Duodenal mucosa (tissue), 2 donors: ENCODE data around the gene DIP2C.
A peak's percentile ranks its signal among the peaks of the same experiment; 100 is the strongest.
"Not testable (repeated sequence)": the region's sequence is repeated elsewhere in the genome, so short reads cannot be mapped to it uniquely, and the experiment has no call there.

Experiments
- H3K27ac ChIP-seq: one replicate; pipeline ENCODE4 v1.7.0; 2013; ENCODE audit warnings: low read depth, low read length
- H3K27me3 ChIP-seq, 2 donors: one replicate each; pipeline ENCODE4 v1.7.0; 2013; ENCODE audit warnings: low read length in 2 of 2, control low read depth in 1 of 2; ENCODE audit not compliant: insufficient read depth in 2 of 2, control insufficient read depth in 1 of 2
- H3K36me3 ChIP-seq, 2 donors: one replicate each; pipeline ENCODE4 v1.7.0; 2013; ENCODE audit warnings: low read length in 2 of 2, control low read depth in 1 of 2; ENCODE audit not compliant: insufficient read depth in 2 of 2, control insufficient read depth in 1 of 2
- H3K4me1 ChIP-seq, 2 donors: one replicate each; pipeline ENCODE4 v1.7.0; 2013; ENCODE audit warnings: low read length in 2 of 2, control low read depth in 1 of 2; ENCODE audit not compliant: insufficient read depth in 2 of 2, control insufficient read depth in 1 of 2
- H3K4me3 ChIP-seq, 2 donors: one replicate each; pipeline ENCODE4 v1.7.0; 2013; ENCODE audit warnings: low read length in 2 of 2, low read depth in 1 of 2
- H3K9ac ChIP-seq, 2 donors: one replicate each; pipeline ENCODE4 v1.7.0; 2013; ENCODE audit warnings: low read length in 2 of 2, low read depth in 1 of 2
- H3K9me3 ChIP-seq, 2 donors: one replicate each; pipeline ENCODE4 v1.7.0; 2013; ENCODE audit warnings: low read length in 2 of 2, control low read depth in 1 of 2; ENCODE audit not compliant: control insufficient read depth in 1 of 2

DIP2C gene

DNA sequence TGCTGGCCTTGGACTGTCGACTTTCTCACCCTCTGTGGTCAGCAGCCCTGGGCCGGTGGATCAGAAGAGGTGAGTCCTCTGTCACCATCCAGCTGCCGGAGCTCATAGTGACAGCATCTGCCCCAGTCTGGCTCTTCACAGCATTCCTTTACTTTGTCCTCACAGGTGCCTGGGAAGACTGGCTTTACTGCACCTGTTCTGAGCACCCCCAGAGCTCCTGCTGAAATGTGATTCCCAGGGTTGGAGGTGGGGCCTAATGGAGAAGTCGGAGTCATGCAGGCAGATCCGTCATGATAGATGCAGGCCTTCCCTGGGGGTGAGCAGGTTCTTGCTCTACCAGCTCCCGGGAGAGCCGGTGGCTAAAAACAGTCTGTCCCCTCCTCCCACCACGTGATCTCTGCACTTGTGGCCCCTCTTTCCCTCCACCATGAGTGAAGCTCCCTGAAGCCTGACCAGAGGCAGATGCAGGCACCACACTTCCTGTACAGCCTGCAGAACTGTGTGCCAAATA is 382.7 kb downstream of the DIP2C start:
- no peaks in the 10 kb centered on the region for H3K9me3 ChIP-seq
- H3K9ac ChIP-seq = no peak overlapping the region
- H3K4me3 ChIP-seq = no peak overlapping the region
- no peaks in the 10 kb centered on the region for H3K27me3 ChIP-seq
- no peak overlapping the region for H3K27ac ChIP-seq
- H3K36me3 ChIP-seq = peaks cover 0 to 23% of the 10 kb centered on the region in 2 donors
- H3K4me1 ChIP-seq = peaks cover 14 to 28% of the 10 kb centered on the region in 2 donors

DNA sequence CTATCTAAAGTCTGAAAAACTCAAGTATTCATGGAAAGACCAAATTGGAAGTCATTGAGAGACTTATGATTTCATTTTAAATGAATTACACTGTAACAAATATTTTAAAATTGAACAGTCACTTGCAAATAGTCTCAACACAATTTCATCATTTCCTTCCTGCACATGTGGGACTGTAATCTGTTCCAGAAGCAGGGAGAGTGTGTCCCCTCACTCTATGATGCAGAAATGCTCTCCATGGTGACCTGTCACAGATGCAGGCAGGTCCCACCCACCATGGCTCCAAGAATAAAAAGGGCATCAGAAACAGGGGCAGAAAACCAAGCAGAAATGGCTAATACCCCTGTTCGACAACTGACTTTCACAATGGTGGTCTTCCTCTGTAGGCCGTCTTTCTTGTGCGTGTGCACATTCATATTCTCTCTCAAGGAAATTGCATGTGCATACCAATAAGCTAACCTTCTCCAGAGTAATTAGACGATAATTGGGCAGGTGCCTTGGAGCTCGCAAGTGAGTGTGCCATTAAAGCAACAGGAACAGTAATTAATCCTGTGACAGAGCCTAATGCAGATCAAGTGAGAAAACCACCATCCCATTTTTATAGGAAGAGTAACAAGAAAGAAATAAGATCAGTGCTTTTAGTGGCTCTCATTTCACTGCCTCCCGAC is 383.3 kb downstream of the DIP2C start:
- H3K27me3 ChIP-seq = no peaks in the 10 kb centered on the region
- H3K9ac ChIP-seq = no peak overlapping the region
- H3K4me3 ChIP-seq = no peak overlapping the region
- H3K4me1 ChIP-seq = peaks cover 14 to 28% of the 10 kb centered on the region in 2 donors
- no peaks in the 10 kb centered on the region for H3K9me3 ChIP-seq
- H3K36me3 ChIP-seq = peaks cover 0 to 28% of the 10 kb centered on the region in 2 donors
- no peak overlapping the region for H3K27ac ChIP-seq

DNA sequence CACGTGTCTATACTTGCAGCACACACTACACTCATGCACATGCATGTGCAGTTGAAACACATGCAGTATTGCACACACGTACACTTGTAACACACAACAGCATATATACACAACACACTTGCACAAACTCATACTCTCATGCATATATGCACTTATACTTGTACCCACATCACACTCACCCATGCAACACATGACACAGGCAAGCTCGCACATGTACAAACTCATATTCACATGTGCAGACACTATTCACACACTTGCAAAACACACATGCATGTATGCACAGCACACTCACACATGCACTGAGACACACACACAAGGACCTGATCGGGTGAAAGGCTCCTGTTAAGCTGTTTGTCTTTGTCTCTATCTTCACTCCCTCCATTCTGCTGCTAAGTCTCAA is 384.4 kb downstream of the DIP2C start:
- Histone ChIP-seq H3K4me3 (no peak overlapping the region), H3K36me3 (peaks cover 0 to 27% of the 10 kb centered on the region in 2 donors), H3K9me3 (no peaks in the 10 kb centered on the region), H3K27me3 (no peaks in the 10 kb centered on the region), H3K27ac (no peak overlapping the region), H3K9ac (no peak overlapping the region), H3K4me1 (peaks cover 14 to 28% of the 10 kb centered on the region in 2 donors)

DNA sequence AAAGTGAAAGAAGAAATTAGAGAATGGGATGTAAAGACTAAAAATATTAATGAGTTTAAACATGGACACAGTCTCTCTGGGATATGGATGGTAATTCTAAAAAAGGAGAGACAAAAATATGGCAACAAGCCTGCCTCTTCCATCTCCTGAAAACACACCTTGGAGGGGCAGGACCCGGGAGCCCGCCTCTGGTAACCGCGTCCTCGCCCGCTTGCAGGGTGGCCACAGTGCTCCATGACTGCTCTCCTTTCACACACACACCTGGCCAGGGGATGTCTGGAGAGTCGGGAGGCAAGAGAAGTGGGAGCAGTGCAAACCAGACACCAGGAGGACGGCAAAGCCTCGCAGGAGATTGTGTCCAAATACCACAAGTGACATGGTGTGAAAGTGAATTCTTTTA is 387.9 kb downstream of the DIP2C start:
- H3K36me3 ChIP-seq = peaks cover 3 to 27% of the 10 kb centered on the region in 2 donors
- no peak overlapping the region for H3K9ac ChIP-seq
- H3K27me3 ChIP-seq = no peaks in the 10 kb centered on the region
- peaks cover 0 to 4% of the 10 kb centered on the region in 2 donors for H3K4me1 ChIP-seq
- no peak overlapping the region for H3K4me3 ChIP-seq
- no peak overlapping the region for H3K27ac ChIP-seq
- no peaks in the 10 kb centered on the region for H3K9me3 ChIP-seq

DNA sequence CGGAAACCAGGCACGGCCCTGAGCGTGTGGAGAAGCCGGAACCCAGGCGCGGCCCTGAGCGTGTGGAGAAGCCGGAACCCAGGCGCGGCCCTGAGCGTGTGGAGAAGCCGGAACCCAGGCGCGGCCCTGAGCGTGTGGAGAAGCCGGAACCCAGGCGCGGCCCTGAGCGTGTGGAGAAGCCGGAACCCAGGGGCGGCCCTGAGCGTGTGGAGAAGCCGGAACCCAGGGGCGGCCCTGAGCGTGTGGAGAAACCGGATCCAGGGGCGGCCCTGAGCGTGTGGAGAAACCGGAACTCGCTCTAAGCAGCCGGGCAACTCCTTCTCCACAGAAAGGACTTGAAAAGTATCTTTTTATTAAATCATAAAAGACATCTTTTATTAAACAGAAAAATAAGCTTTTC is 388.9 kb downstream of the DIP2C start:
- H3K4me1 ChIP-seq, H3K9me3 ChIP-seq, H3K27ac ChIP-seq, H3K4me3 ChIP-seq, H3K9ac ChIP-seq, H3K27me3 ChIP-seq: not testable (repeated sequence)
- peaks cover 3 to 27% of the 10 kb centered on the region in 2 donors for H3K36me3 ChIP-seq

DNA sequence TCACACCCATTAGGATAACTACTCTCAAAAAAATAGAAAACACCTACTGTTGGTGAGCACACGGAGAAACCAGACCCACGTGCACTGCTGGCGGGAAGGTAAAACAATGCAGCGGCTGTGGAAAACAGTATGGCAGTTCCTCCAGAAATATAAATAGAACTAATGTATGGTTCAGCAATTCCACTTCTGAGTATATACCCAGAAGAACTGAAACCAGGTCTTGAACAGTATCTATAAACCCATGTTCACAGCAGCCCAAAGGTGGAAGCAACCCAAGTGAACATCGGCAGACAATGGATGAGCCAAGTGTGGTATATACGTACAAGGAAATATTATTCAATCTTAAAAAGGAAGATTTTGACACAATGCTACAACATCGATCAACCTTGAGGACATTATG is 389.5 kb downstream of the DIP2C start:
- H3K27ac ChIP-seq = no peak overlapping the region
- H3K9ac ChIP-seq = no peak overlapping the region
- no peaks in the 10 kb centered on the region for H3K27me3 ChIP-seq
- H3K36me3 ChIP-seq = peaks cover 3 to 24% of the 10 kb centered on the region in 2 donors
- no peaks in the 10 kb centered on the region for H3K4me1 ChIP-seq
- H3K9me3 ChIP-seq = no peaks in the 10 kb centered on the region
- no peak overlapping the region for H3K4me3 ChIP-seq

DNA sequence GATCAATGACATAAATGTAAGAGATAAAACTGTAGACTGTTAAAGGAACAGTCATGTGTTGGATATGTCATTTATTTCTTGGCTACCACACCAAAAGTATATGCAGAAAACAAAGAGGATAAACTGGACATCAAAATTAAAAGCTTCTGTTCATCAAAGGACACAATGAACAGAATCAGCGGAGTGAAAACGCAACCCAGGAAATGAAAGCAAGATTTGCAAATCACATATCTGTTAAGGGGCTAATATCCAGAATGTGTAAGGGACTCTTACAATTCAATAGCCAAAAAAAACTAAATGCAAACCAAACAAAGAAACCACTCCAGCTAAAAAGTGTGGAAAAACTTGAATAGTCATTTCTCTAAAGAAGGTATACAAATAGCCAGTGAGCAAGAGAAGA is 390.0 kb downstream of the DIP2C start:
- H3K4me1 ChIP-seq = no peaks in the 10 kb centered on the region
- H3K27ac ChIP-seq = no peak overlapping the region
- H3K4me3 ChIP-seq = no peak overlapping the region
- H3K9ac ChIP-seq = no peak overlapping the region
- H3K27me3 ChIP-seq = no peaks in the 10 kb centered on the region
- H3K36me3 ChIP-seq = peaks cover 3 to 19% of the 10 kb centered on the region in 2 donors
- no peaks in the 10 kb centered on the region for H3K9me3 ChIP-seq

DNA sequence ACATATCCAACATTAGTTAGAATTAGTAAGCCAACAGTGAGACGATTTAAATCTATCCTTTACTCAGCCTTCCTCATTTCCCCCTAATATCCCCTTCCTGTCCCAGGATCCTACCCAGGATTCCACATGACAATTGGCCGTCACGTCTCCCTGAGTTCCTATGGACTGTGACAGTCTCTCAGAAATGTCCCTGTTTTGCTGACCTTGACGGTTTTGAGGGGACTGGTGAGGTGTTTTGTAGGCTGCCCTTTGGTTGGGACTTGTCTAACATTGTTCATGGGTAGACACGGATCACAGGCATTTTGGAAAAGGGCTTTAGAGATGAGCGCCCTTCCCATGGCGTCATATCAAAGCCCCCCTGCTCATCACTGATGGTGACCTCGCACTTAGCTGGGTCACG is 391.4 kb downstream of the DIP2C start:
- Histone ChIP-seq H3K9ac (no peak overlapping the region), H3K36me3 (peaks cover 3 to 17% of the 10 kb centered on the region in 2 donors), H3K4me1 (no peaks in the 10 kb centered on the region), H3K27me3 (no peaks in the 10 kb centered on the region), H3K27ac (no peak overlapping the region), H3K4me3 (no peak overlapping the region), H3K9me3 (no peaks in the 10 kb centered on the region)

DNA sequence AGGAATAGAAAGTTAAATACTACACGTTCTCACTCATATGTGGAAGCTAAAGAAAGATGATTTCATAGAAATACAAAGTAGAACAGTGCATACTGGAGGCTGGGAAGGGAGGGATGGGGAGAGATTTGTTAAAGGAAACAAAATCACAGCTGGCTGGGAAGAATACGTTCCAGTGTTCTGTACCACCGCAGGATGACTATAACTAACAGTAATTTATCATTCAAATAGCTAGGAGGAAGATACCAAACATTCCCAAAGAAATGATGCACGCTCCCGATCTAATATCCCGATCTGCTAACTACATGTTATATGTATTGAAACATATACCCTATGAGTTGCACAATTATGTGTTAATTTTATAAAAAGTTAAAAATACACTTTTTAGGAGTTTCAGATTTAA is 391.9 kb downstream of the DIP2C start:
- Histone ChIP-seq H3K4me1 (no peaks in the 10 kb centered on the region), H3K36me3 (peaks cover 3 to 13% of the 10 kb centered on the region in 2 donors), H3K9ac (no peak overlapping the region), H3K4me3 (no peak overlapping the region), H3K27me3 (no peaks in the 10 kb centered on the region), H3K9me3 (no peaks in the 10 kb centered on the region), H3K27ac (peak overlapping the region; percentile 36)

DNA sequence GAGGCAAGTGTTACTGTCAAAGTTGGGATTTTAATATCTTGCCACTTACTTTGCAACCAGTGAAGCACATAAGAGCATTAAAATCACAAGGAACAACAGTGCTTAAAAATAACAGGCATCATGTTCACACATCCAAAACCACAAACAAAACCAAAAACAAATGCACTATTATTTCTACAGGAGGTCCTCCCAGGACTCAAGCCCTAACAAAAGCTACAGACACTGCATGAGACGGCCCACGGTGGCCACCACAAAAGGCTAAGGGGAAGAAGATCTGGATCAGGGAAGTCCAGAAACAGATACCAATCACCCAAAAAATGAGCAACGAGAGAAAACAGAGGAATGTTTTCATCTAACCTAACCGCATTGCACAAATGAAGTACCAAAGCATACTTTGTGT is 395.8 kb downstream of the DIP2C start:
- Histone ChIP-seq H3K27ac (no peak overlapping the region), H3K9me3 (no peaks in the 10 kb centered on the region), H3K9ac (no peak overlapping the region), H3K36me3 (peaks cover 3 to 7% of the 10 kb centered on the region in 2 donors), H3K27me3 (no peaks in the 10 kb centered on the region), H3K4me3 (no peak overlapping the region), H3K4me1 (no peaks in the 10 kb centered on the region)
